ENCODE data around the gene PSMD12.

PSMD12 gene

DNA sequence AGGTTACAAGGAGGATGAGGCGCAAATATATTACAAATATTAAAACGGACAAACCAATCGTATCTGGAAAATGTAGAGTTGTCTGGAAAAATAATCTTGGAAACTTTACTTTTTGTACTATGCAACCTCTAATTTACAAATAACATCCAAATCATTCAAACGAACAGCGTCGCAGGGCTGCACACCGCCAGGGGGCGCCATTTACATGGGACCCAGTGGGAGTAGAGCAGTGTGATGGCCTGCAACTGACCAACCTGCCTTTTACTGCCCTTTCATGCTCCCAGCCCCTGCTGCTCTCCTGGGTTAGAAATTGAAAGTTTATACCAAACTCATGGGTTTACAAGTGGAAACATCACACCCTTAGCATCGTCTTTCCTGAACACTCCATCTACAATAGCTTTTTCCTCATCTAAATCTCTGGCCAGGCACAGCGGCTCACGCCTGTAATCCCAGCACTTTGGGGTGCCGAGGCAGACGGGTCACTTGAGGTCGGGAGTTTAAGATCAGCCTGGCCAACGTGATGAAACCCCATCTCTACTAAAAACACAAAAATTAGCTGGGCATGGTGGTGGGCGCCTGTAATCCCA, 20.7 kb upstream of the PSMD12 start:
- peak in 13 of 56 donors; percentile 1 to 67 (median 15) for DNase-seq

DNA sequence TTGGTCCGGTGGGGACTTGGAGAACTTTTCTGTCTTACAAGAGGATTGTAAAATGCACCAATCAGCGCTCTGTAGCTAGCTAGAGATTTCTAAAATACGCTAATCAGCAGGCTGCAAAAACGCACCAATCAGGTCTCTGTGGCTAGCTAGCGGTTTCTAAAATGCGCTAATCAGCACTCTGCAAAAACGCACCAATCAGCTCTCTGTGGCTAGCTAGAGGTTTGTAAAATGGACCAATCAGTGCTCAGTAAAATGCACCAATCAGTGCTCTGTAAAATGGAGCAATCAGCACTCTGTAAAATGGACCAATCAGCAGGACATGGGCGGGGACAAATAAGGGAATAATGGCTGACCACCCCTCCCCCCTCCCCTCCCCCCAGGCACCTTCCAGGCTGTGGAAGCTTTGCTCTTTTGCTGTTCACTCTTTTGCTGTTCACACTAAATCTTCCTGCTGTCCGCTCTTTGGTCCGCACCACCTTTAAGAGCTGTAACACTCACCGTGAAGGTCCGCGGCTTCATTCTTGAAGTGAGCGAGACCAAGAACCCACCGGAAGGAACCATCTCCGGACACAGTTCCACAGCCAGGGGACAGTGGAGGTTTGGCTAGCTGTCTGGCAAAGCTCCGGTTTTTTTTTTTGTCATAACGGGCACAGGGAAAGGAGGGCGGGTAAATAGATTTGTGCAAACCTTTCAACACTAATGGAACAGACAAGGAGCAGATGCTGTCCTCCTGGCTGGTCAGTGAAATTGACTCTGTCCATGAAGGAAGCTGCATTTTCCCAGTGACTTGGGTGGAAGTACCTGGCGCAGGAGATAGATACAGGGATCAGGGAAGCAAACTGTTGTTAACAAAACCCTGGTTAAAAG, 19.0 kb upstream of the PSMD12 start:
- DNase-seq = no peak

GRCh38 chr17:67381929-67382257, 15.5 kb upstream of the PSMD12 start:
- no peak for DNase-seq

DNA sequence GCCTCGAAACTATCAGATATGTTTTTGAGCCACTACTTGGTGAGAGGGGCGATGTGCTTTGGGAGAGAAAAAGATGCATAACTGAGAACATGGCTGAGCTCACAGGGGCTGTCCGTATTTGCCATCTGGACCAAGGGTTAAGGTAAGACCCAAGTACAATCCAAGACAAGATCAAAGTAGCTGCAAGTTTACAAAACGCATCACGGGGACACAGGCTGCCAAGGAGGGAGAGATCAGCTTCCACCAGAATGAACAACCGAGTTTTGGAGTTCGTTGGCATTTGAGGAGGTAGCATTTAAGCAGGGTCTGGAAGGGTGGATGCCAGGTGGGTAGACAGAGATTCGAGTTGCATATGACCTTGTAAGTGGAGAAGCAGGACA, 12.9 kb upstream of the PSMD12 start:
- DNase-seq = peak in 2 of 56 donors; percentile 36 to 52

GRCh38 chr17:67378454-67379250, 12.3 kb upstream of the PSMD12 start:
- DNase-seq = peak in 52 of 56 donors; percentile 11 to 75 (median 51)

DNA sequence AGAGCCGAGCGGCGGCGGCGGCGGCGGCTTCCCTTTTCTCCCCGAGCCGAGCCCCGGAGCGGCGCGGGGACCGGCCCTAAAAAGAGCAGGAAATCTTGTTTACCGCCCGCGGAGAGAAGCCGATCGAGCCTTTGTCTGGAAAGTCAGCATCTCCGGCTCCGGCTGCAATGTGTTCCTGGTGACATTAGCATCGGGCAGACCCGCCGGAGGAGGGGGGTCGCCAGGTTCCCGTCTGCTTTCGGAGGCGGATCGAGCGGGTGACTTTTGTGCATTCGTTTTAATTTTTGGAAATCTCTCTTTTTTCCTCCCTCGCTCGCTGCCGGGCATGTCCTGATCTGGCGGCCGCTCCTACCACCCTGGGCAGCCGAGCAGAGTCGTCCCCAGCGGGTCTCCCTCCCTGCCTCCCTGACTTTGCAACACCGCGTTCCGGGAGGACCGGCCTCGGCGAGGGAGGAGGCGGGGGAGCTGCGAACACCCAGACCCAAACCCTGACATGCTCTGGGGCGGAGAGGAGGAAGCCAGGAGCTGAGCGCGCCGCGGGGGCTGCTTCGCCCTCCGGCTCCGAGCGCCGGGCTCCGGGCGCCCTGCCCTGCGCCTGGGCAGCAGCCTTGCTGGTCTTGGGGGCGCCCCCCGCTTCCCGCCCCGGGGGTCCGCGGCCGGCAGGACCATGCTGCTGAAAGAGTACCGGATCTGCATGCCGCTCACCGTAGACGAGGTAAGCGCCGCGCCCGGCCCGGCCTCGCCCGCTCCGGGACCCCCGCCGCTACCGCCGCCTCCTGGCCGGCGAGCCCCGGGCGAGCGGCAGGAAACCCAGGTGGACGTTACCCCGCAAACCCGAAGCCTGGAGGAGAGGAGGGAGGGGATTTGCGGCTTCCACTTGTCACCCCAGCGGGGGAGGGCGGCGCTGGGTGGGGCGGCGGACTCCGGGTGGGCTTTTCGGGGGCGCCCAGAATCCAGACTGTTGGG, 11.4 kb upstream of the PSMD12 start:
- peak in 31 of 56 donors; percentile 15 to 69 (median 52) for DNase-seq

GRCh38 chr17:67376737-67377487, 10.5 kb upstream of the PSMD12 start, which contains the start of gene PITPNC1:
Gene PITPNC1, plus strand, starts transcription at chr17:67377281.
- DNase-seq = peak in 55 of 56 donors; percentile 40 to 92 (median 78)

- DNase-seq = no peak
Measured at GRCh38 chr17:67376415-67376736, 10.0 kb upstream of the PSMD12 start.

- no peak for DNase-seq
Measured at GRCh38 chr17:67375716-67376115, 9.3 kb upstream of the PSMD12 start.

GRCh38 chr17:67375054-67375427, 8.7 kb upstream of the PSMD12 start:
- no peak for DNase-seq

- DNase-seq = peak in 52 of 56 donors; percentile 9 to 89 (median 56)
Measured at GRCh38 chr17:67374329-67375053, 8.1 kb upstream of the PSMD12 start.

DNA sequence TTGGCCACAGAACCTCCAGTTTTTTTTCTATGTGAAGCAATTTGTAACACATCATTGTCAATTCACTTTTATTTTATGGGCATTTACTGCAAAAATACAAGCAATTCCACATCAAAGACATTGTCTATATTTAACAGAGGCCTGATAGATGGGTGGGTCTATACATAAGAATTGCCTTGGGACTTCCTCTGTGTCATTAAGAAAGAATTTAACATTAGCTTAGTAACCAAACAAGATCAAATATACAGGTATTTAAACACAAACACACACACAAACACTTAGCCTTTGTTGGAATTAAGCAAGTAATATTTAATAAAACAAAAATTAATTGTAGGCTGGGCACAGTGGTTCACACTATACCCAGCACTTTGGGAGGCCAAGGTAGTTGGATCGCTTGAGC, 6.4 kb upstream of the PSMD12 start:
- no peak for DNase-seq

GRCh38 chr17:67369676-67370075, 3.3 kb upstream of the PSMD12 start:
- no peak for DNase-seq

DNA sequence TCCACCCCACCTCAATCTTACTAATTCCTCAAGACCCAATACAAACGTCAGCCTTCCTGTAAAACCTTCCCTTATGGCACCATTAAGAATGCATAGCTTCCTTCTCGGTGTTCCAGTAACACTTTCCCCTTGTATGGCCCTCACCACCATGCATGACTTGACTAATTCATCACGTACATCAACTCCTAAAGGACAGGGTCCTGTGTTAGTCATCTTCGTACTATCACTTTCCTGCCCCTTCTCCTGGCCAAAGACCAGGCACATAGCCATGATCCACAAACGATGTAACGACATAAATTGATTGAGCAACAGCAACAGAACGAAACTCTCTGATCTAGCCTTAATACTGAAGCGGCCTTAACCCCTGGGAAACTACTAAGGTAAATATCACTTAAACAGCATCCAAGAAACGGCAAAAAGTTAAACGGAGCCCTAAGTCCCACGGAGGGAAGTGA, 612 bp downstream of the PSMD12 start:
- DNase-seq = peak in 3 of 56 donors; percentile 37 to 54 (median 47)

DNA sequence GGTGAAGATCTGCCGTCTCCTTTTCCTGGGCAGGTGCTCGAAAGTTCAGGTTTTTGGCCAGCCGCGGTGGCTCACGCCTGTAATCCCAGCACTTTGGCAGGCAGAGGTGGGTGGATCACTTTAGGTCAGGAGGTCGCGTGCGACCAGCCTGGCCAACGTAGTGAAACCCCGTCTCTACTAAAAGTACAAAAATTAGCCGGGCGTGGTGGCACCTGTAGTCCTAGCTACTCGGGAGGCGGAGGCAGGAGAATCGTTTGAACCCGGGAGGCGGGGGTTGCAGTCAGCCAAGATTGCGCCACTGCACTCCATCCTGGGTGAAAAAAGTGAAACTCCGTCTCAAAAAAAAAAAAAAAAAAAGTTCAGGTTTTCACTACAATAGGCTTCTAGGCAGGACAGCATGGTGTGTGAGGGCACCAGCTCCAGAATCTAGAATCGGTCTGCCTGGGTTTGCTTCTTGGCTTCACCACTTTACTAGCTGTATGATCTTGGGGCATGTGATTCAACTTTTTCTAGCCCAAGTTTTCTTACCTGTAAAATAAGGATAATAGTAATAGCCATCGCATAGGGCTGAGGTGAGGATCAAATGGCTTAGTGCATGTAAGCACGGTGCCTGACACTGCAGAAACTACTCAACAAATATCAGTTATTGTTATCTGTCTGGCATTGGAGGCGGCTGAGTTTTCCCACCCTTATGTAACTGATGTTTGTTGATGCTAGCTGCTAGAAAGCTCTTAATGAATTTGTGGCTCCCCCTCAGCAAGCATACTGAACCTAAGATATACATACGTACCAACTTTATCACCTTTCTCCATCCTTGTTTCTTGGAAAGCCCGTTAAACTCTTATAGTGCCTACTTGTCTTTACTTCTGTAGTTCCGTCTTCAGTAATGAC, 1.3 kb downstream of the PSMD12 start:
- no peak for DNase-seq

GRCh38 chr17:67362173-67362572, 4.2 kb downstream of the PSMD12 start:
- no peak for DNase-seq

DNA sequence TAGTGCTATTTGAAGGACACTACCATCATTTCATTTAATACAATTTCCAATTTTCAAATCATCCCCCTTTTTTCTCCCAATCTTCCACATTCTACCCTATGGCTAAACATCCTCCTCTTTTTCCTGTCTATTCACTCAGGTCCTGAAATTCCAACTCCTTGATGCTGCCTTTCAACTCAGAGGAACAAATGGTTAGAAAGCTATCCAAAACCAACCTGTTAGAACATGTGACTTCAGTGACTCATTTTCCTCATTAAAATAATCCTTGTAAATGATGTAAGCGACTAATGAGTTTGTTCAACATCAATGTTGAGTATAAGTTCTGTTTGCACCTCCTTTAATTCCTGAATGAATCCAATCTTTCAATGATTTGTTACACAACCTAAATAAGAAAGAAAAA, 5.5 kb downstream of the PSMD12 start:
- DNase-seq = no peak
